ENCODE measurements around the gene LTBP2.

The LTBP2 gene

GRCh38 chr14:74522740-74523139, 89.3 kb downstream of the LTBP2 start:
- CTCF ChIA-PET = no interaction called here
- TF ChIP-seq, protein P1, sequence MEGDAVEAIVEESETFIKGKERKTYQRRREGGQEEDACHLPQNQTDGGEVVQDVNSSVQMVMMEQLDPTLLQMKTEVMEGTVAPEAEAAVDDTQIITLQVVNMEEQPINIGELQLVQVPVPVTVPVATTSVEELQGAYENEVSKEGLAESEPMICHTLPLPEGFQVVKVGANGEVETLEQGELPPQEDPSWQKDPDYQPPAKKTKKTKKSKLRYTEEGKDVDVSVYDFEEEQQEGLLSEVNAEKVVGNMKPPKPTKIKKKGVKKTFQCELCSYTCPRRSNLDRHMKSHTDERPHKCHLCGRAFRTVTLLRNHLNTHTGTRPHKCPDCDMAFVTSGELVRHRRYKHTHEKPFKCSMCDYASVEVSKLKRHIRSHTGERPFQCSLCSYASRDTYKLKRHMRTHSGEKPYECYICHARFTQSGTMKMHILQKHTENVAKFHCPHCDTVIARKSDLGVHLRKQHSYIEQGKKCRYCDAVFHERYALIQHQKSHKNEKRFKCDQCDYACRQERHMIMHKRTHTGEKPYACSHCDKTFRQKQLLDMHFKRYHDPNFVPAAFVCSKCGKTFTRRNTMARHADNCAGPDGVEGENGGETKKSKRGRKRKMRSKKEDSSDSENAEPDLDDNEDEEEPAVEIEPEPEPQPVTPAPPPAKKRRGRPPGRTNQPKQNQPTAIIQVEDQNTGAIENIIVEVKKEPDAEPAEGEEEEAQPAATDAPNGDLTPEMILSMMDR (IDR thresholded peaks at IDR 0.05; ENCODE audit: control extremely low read depth, extremely low read depth, low read depth, missing control alignments) = no peak
- no peak for DNase-seq (ENCODE audit: extremely low spot score)
- POLR2A ChIA-PET = no interaction called here

DNA sequence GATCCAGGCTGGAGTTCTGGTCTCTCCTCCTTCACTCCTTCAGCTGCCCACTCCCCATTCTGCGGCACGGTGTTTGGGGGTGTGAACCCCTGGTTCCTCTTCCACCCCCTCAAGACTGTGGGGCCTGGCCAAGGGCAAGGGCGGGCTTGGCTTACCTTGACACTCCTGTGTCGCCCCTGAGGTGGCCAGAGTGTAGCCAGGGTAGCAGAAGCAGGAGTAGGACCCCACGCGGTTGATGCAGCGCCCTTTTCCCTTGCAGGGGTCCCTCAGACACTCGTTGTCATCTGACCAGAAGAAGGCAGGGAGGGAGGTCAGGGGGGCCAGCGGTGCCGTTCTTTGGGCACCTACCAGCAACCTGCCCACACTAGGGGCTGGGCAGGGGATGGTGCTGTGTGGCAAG, 90.3 kb downstream of the LTBP2 start:
- TF ChIP-seq, protein P1 (IDR thresholded peaks at IDR 0.05; ENCODE audit: control extremely low read depth, extremely low read depth, low read depth, missing control alignments) = no peak
- no peak for DNase-seq (ENCODE audit: extremely low spot score)
- CTCF ChIA-PET = no interaction called here
- POLR2A ChIA-PET = no interaction called here

DNA sequence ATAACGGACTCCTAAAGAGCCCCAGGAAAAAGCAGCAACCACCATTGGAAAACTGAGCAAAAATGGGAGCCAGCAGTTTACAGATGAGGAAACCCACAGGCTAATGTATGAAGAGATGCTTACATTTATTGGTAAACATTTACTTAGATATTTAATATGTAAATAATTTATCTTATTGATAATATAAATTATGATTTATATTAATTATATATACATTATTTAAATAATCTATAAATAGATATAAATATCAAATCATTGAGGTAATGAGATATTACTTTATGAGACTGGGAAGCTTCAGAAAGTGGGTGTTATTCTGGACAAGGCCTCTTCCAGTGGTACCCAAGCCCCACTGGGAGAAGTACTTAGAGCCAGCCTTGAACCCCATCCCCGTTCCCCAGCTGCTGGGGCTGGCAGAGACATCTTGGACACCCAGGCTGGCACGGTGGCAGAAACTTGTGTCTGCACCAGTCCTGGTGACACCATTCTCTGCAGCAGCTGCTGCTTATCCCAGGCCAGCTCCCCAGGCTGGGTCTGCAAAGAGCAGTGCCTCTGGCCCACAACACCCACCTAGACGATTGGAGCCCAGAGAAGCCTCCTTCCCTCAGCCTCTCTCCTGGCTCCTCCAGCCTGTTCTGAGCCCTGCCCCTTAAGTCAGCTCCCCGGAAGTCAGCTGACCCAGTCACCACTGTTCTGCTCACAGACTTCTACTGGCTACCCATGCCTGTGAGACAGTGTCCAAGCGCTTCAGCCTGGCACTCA, 92.5 kb downstream of the LTBP2 start:
- no peak for DNase-seq (ENCODE audit: extremely low spot score)
- CTCF ChIA-PET = interaction anchor here (0.9 to 1.2 kb wide), 2 partner anchors 11 to 17 kb away, joined by 3 to 4 read pairs; no protein-coding TSS in a partner anchor
- POLR2A ChIA-PET = no interaction called here
- TF ChIP-seq, protein P1 (IDR thresholded peaks at IDR 0.05; ENCODE audit: control extremely low read depth, extremely low read depth, low read depth, missing control alignments) = no peak

DNA sequence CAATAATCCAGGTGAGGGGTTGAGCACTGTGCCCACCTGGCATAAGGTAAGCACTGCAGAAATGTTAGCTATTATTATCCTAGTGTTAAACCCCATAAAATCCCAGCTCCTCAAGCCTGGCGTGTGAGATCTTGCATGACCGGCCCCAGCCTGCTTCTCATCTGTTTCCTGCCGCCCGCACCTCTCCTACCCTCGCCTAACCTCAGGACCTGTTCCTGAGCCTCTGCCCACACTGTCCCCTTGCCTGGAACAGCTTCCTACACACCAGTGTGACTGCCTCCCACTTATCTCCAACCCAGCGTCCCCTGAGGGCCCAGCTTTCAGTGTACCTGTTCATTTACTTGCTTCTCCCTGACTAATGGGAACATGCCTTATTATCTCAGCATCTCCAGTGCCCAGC, 93.8 kb downstream of the LTBP2 start:
- ChIA-PET CTCF (interaction anchor here (1.0 kb wide), 1 partner anchor 91 kb away, joined by 3 read pairs; no protein-coding TSS in a partner anchor), POLR2A (no interaction called here)
- TF ChIP-seq, protein P1 (IDR thresholded peaks at IDR 0.05; ENCODE audit: control extremely low read depth, extremely low read depth, low read depth, missing control alignments) = no peak
- no peak for DNase-seq (ENCODE audit: extremely low spot score)

- TF ChIP-seq, protein P1 (IDR thresholded peaks at IDR 0.05; ENCODE audit: control extremely low read depth, extremely low read depth, low read depth, missing control alignments) = no peak
- POLR2A ChIA-PET = no interaction called here
- CTCF ChIA-PET = interaction anchor here (1.0 kb wide), 1 partner anchor 92 kb away, joined by 3 read pairs; no protein-coding TSS in a partner anchor
- no peak for DNase-seq (ENCODE audit: extremely low spot score)
Observed at GRCh38 chr14:74517731-74518130, 94.3 kb downstream of the LTBP2 start.

DNA sequence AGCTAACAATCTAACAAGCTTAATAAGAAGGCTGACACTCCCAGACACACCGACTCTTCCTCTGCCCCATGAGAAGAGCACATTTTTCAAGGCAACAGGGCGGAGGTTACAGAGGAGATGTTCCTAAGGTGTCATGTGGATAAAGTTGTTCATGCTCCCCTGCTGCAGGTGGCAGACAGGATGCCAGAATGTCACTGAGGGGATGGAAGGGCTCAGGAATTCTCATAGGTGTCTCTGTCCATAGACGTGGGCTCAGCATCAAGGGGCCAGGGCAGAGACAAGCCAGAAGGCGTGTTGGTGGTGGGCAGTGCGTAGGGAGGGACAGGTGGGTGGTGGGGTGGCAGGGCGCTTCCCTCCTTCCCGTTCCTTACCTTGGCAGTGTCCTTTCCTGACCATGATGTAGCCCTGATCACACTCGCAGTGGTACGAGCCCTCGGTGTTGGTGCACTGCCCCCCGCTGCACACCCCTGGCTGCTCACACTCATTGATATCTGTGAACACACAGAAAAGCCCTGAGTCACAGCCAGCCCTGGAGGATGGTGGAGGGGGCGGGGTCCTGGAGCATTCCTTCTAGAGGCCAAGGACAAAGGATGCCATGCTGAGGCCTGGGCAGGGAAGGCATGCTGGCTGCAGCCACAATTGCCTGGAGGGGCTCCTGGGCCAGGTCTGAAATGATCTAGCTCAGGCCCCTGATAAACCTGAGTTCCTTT, 95.4 kb downstream of the LTBP2 start:
- DNase-seq (ENCODE audit: extremely low spot score) = no peak
- POLR2A ChIA-PET = no interaction called here

More for the DNA sequence above, 95.4 kb downstream of the LTBP2 start:
- CTCF ChIA-PET = no interaction called here
- TF ChIP-seq, protein P1 (IDR thresholded peaks at IDR 0.05; ENCODE audit: control extremely low read depth, extremely low read depth, low read depth, missing control alignments) = no peak
